Activated CD4-positive, alpha-beta T cell treated with anti-CD3 and anti-CD28 coated beads, Interleukin-2, amount 50 U/mL, for 4 hours (primary cell): ENCODE results near the gene GNL2.
"Not testable (repeated sequence)": the region's sequence is repeated elsewhere in the genome, so short reads cannot be mapped to it uniquely, and the experiment has no call there.

Source experiments
- DNase-seq, 2 experiments: peaks; one replicate each; pipeline ENCODE4 v3.0.0-alpha.2; 2020

GNL2 gene

DNA sequence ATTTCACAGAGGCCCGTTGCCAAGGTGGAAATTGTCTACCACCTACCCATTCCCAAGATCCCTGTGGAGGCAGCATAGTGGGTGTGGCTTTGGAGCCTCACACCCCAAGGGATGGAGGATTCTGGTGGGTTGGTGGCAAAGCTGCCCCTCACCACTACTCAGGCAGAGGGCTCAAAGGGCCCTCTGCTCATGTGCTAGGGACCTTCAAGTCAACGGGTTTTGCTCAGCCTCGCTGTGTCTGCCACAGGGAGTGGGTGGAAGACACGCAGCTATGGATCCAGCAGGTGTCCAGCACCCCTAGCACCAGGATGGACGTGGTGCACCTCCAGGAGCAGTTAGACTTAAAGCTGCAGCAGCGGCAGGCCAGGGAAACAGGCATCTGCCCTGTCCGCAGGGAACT, 36.7 kb downstream of the GNL2 start:
- no peak for DNase-seq

GRCh38 chr1:37558411-37558810, 37.3 kb downstream of the GNL2 start:
- DNase-seq, result no peak

- DNase-seq, result no peak
These were observed 38.3 kb downstream of the GNL2 start for GRCh38 chr1:37557402-37557801.

DNA sequence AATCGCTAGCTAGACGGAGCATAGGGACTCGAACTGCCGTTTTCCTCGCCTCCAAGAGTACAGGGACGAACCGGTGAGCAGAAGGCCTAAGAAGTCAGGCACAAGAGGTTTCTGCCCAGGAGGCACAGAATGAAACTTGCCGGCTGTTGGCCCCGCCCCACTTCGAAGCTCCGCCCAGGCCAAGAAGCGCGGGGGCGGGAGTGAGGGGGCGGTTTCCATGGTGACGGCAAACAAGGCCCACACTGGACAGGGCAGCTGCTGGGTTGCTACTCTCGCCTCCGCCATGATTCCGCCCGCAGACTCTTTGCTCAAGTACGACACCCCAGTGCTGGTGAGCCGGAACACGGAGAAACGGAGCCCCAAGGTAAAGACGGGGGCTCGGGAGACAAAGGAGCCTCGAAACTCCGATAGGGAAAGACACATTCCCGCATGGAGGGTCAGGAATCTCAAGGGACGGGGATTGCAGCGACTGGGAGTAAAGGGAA, 39.0 kb downstream of the GNL2 start, which contains the start of gene DNALI1:
TSS of gene DNALI1 (plus strand) at position 229 of the 485 bp plus-strand sequence. CDS start at position 284, 55 bp downstream.
- no peak for DNase-seq

- DNase-seq, result peak; percentile 86 to 88
These were observed 41.6 kb downstream of the GNL2 start, which contains the start of gene SNIP1 for GRCh38 chr1:37553927-37554808. Gene SNIP1 (minus strand): TSS chr1:37554293. CDS start chr1:37554229, 64 bp downstream.

- no peak for DNase-seq
These were observed 42.2 kb downstream of the GNL2 start for GRCh38 chr1:37553598-37553926.

DNA sequence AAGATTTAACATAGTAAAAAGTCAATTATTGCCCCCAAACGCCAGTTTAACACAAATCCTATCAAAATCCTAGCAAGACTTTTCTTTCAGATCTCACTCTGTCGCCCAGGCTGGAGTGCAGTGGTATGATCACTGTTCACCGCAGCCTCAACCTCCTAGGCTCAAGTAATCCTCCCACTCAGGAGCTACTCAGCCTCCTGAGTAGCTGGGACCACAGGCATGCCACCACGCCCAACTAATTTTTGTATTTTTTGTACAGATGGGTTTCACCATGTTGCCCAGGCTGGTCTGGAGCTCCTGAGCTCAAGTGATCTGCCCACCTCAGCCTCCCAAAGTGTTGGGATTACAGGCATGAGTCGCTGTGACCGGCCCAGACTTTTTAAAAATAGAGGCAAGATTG, 46.4 kb downstream of the GNL2 start:
- no peak for DNase-seq

DNA sequence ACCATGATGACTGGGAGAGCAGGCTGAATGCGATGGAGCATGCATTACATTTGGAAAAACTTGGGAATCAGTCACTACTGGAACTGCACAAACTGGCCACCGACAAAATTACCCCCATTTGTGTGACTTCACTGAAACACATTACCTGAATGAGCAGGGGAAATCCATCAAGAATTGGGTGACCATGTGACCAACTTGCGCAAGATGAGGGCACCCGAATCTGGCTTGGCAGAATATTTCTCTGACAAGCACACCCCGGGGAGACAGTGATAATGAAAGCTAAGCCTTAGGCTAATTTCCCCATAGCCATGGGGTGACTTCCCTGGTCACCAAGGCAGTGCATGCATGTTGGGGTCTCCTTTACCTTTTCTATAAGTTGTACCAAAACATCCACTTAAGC, 50.7 kb downstream of the GNL2 start:
- DNase-seq, result no peak

DNA sequence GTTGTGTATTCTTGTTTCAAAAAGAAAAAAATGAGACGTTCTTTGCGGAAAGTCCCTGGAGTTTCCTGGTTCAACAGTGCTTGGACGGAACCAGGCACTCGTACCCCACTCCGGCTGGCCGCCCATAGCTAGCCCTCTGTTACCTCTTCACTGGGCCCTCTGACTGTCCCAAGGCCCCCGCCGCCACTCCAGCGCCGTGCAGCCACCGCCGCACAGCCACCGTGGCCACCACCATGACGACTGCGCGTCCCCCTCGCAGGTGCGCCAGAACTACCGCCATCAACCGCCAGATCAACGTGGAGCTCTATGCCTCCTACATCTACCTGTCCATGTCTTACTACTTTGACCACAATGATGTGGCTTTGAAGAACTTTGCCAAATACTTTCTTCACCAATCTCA, 51.2 kb downstream of the GNL2 start:
- no peak for DNase-seq

DNA sequence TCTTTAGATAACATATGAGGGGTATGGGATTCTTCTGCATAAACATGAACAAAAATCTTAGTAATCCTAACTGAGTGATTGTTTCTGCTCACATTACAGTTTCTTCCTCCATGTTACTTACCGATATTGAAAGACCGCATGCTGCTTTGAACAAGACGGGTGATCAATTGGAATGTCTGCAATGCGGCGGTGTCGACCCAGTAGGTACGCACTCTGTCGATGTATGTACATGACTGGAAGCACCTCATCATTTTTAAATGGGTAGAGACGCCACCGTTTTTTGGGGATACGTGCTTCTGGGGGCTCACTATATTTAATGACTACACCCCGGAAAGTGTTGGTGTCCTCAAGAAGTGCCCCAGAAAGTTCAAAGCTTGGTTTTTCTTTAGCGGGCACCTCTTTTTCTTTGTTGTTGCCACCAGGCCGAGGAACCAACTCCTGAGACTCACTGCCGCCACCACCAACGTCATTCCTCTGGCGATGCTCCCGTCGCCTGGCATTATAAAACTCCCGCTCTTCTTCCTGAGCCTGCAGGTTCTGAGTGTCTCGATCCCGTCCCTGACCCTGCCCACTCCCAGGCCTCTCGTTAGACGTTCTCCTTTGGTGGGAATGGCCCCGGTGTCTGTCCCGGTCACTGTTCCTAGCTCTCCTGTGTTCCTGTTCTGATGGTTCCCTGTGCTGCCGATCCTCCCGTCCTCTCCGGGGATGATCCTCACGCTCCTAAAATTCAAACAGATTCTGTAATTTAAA, 55.5 kb downstream of the GNL2 start:
- DNase-seq, result no peak

DNA sequence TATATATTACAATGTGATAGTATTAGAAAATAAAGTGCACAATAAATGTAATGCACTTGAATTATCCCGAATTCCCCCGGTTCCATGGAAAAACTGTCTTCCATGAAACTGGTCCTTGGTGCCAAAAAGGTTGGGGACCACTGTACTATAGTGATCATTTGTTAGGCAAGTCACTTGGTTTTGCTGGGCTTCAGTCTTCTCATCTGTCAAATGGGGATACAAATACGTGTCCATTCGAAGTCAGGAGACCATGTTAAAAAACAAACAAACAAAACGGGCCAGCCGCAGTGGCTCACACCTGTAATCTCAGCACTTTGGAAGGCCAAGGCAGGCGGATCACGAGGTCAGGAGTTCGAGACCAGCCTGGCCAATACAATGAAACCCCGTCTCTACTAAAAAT, 56.6 kb downstream of the GNL2 start:
- not testable (repeated sequence) for DNase-seq

- DNase-seq, result no peak
These were observed 58.4 kb downstream of the GNL2 start for GRCh38 chr1:37537378-37537777.

DNA sequence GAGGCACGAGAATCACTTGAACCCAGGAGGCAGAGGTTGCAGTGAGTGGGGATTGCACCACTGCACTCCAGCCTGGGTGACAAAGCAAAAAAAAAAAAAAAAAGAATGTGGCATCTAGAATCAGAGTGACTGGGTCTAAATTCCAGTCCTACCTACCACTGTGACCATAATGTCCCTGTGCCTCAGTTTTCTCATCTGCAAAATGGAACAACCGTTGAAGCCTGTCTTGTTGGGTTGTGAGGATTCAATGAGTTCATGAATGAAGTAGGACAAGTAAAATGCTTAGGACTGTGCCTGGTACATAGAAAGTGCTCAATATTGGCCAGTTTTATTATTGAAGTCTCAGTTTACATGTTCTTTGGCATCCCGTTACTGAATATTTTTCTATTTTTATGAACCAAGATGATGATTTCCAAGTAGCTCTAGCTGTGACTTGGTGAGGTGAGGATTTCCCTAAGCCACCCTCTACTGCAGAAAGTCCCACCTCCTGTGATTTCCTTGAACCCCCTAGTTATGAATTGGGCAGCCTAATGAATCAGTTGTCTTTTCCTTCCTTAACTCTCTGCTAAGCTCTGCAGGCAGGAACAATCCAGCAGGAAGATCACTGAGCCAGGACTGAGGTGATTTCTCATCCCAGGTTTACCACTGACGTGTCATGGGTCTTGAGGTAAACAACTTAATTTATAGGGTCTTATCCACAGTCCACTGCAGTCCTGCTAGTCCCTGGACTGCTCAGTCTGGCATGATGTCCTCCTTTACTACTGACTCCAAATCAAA, 62.2 kb downstream of the GNL2 start:
- no peak for DNase-seq

DNA sequence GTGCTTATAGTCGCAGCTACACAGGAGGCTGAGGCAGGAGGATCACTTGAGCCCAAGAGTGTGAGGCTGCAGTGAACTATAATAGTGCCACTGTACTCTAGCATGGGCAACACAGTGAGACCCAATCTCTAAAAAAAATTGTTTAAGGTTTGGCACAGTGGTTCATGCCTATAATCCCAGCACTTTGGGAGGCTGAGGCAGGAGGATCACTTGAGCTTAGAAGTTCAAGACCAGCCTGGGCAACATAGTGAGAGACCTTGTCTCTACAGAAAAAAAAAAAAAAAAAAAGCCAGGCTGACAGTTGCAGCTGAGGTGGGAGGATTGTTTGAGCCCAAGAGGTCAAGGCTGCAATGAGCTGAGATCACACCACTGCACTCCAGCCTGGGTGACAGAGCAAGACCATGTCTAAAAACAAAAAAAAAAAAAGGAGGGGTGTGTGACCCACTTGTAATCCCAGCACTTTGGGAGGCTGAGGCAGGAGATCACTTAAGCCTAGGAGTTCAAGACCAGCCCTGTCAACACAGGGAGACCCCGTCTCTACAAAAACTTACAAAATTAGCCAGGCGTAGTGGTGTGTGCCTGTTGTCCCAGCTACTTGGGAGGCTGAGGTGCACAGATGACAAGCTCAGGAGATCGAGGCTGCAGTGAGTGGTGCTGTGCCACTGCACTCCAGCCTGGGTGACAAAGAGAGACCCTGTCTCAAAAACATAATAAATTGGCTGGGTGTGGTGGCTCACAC, 63.1 kb downstream of the GNL2 start:
- DNase-seq, result not testable (repeated sequence)

DNA sequence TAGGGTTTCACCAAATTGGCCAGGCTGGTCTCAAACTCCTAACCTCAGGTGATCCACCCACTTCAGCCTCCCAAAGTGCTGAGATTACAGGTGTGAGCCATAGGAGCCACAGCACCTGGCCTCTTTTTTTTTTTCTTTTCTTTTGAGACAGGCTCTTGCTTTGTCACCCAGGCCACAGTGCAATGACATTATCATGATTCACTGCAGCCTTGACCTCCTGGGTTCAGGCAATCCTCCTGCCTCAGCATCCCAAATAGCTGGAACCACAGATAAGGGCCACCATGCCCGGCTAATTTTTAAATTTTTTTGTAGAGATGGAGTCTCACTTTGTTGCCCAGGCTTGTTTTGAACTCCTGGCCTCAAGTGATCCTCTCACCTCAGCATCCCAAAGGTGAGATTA, 65.8 kb downstream of the GNL2 start:
- not testable (repeated sequence) for DNase-seq

- no peak for DNase-seq
These were observed 76.1 kb downstream of the GNL2 start for GRCh38 chr1:37519613-37520012.

GRCh38 chr1:37518929-37519328, 76.8 kb downstream of the GNL2 start:
- not testable (repeated sequence) for DNase-seq

DNA sequence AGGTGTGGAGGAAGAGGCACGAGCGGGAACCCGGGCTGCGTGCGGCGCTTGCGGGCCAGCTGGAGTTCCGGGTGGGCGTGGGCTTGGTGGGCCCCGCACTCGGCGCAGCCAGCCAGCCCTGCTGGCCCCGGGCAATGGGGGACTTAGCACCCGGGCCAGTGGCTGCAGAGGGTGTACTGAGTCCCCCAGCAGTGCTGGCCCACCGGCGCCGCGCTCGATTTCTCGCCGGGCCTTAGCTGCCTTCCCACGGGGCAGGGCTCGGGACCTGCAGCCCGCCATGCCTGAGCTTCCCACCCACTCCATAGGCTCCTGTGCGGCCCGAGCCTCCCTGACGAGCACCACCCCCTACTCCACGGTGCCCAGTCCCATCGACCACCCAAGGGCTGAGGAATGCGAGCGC, 77.5 kb downstream of the GNL2 start:
- DNase-seq, result not testable (repeated sequence)

DNA sequence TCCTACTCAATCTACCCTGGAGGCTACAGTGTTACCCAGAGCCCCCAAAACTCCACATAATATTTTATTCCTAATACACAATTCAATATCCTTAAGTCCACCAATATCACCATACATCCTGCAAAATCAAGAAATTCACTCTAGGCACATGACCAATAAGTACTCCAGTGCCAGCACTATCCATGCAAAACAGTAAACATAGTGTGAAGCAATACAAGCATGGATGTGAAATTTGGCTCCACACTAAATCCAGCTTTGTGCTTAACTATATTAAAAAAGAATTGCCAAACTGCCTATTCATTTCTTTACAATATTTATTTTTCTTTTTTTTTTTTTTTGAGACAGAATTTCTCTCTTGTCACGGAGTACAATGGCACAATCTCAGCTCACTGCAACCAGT, 78.2 kb downstream of the GNL2 start:
- no peak for DNase-seq
